ENCODE data around the gene FBXL14.

- no peak for TF ChIP-seq POLR2AphosphoS5 (IDR thresholded peaks at IDR 0.05)
- no peak for TF ChIP-seq CTCF (IDR thresholded peaks at IDR 0.05)
- TF ChIP-seq POLR2A (IDR thresholded peaks at IDR 0.05): no peak
These were observed 12.2 kb downstream of the FBXL14 start for GRCh38 chr12:1581973-1582708.

All from upper lobe of left lung (tissue), 4 donors.